Ishikawa (cell line): Measurements from ENCODE around the gene GID8.

Experiments
- CEBPB ChIP-seq: IDR thresholded peaks from 2 replicates; pipeline ENCODE4 v1.6.1; 2012
- CREB1 ChIP-seq: IDR thresholded peaks from 2 replicates; pipeline ENCODE4 v1.6.1; 2012; ENCODE audit warnings: low read depth
- EGR1 ChIP-seq: IDR thresholded peaks from 2 replicates; pipeline ENCODE4 v1.6.1; 2012
- EP300 ChIP-seq: IDR thresholded peaks from 2 replicates; pipeline ENCODE4 v1.6.1; 2012; ENCODE audit warnings: borderline replicate concordance
- FOXM1 ChIP-seq: IDR thresholded peaks from 2 replicates; pipeline ENCODE4 v1.6.1; 2012; ENCODE audit warnings: low read depth, borderline replicate concordance
- NFIC ChIP-seq: IDR thresholded peaks from 2 replicates; pipeline ENCODE4 v1.6.1; 2012
- RAD21 ChIP-seq: IDR thresholded peaks from 2 replicates; pipeline ENCODE4 v1.6.1; 2012; ENCODE audit warnings: low read depth
- TAF1 ChIP-seq: IDR thresholded peaks from 2 replicates; pipeline ENCODE4 v1.6.1; 2012; ENCODE audit warnings: low read depth, mild to moderate bottlenecking
- TCF12 ChIP-seq: IDR thresholded peaks from 2 replicates; pipeline ENCODE4 v1.6.1; 2012; ENCODE audit warnings: low read depth
- TEAD4 ChIP-seq: IDR thresholded peaks from 2 replicates; pipeline ENCODE4 v1.6.1; 2012
- YY1 ChIP-seq: IDR thresholded peaks from 2 replicates; pipeline ENCODE4 v1.6.1; 2012; ENCODE audit warnings: low read depth
- ZBTB7A ChIP-seq: IDR thresholded peaks from 2 replicates; pipeline ENCODE4 v1.6.1; 2012; ENCODE audit warnings: low read depth
- TF ChIP-seq, protein P1 (sequence below): IDR thresholded peaks from 2 replicates; pipeline ENCODE4 v1.6.1; 2012
- TF ChIP-seq, protein P2 (sequence below): IDR thresholded peaks from 2 replicates; pipeline ENCODE4 v1.6.1; 2012
- TF ChIP-seq, protein P3 (sequence below): IDR thresholded peaks from 2 replicates; pipeline ENCODE4 v1.6.1; 2012; ENCODE audit warnings: low read depth, mild to moderate bottlenecking

GID8 gene

DNA sequence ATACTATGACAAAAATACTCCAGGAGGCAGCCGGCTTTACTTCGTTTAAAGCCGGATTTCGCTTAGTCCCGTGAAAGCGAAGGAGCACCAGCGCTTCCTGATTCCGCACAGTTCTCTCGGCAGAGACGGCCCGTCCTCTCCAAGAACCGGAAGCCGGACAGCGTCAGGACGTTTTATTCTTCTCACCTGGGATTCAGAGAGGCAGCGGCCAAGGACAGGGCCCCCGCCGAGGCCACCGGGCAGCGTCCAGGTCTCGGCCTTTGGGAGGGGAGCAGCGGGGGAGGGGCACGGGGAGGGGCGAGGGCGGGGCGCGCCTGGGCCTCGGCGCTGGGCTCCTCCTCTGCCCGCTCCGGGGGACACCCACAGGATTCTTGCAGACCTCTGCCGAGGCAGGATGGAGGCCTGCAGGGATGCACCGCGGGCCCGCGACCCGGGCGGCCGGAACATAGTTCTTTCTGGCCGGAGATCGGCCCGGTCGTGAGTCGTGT is 8.9 kb upstream of the GID8 start:
- TF ChIP-seq TEAD4 (no peak), CEBPB (no peak), CREB1 (no peak), ZBTB7A (no peak), RAD21 (no peak)
- TF ChIP-seq, protein P1, sequence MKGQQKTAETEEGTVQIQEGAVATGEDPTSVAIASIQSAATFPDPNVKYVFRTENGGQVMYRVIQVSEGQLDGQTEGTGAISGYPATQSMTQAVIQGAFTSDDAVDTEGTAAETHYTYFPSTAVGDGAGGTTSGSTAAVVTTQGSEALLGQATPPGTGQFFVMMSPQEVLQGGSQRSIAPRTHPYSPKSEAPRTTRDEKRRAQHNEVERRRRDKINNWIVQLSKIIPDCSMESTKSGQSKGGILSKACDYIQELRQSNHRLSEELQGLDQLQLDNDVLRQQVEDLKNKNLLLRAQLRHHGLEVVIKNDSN = no peak

DNA sequence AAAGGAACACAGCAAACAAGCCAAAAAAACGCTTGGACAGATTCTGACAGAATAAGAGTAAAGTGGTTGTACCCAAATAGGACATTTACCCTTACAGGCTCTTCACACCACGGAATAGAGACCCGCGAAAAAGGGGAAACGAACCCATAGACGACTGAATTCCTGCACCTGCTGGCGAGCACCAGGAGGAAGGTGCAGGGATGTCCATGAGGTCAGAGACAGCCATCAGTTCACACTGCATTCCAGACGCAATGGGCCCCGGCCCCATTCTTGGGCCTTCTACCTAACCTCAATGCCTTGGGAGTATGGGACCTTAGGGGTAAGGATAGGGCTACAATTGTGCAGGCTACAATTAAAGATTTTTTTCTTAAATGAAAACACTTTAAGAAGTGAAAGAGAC is 6.5 kb upstream of the GID8 start:
- TF ChIP-seq NFIC (no peak), CEBPB (no peak), EP300 (no peak), TAF1 (no peak)
- TF ChIP-seq, protein P1 = no peak

DNA sequence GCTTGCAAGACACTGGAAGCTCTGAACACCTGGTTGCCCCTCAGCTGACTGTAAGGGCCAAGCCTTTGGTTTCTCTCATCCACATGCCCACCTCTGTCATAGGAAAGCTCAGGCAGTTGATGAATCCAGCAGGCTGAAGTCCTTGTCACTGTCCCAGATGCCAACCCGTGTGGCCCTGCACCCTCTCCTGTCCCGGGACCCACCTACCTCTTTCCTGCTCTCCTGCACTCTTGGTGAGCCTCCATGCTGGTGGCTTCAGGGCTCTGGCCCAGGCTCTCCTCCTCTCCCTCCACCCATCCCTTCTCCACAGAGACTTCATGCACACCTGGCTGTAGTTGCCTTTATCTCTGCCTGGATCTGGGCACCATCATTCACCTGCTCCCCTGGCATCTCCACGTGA is 4.0 kb upstream of the GID8 start:
- TF ChIP-seq, protein P1 = no peak
- TF ChIP-seq EP300 (no peak), YY1 (no peak), CREB1 (no peak), TEAD4 (no peak), RAD21 (no peak), ZBTB7A (no peak), TCF12 (no peak), NFIC (no peak), TAF1 (no peak), FOXM1 (no peak), CEBPB (no peak), EGR1 (no peak)
- TF ChIP-seq, protein P2, sequence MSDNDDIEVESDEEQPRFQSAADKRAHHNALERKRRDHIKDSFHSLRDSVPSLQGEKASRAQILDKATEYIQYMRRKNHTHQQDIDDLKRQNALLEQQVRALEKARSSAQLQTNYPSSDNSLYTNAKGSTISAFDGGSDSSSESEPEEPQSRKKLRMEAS = no peak
- TF ChIP-seq, protein P3, sequence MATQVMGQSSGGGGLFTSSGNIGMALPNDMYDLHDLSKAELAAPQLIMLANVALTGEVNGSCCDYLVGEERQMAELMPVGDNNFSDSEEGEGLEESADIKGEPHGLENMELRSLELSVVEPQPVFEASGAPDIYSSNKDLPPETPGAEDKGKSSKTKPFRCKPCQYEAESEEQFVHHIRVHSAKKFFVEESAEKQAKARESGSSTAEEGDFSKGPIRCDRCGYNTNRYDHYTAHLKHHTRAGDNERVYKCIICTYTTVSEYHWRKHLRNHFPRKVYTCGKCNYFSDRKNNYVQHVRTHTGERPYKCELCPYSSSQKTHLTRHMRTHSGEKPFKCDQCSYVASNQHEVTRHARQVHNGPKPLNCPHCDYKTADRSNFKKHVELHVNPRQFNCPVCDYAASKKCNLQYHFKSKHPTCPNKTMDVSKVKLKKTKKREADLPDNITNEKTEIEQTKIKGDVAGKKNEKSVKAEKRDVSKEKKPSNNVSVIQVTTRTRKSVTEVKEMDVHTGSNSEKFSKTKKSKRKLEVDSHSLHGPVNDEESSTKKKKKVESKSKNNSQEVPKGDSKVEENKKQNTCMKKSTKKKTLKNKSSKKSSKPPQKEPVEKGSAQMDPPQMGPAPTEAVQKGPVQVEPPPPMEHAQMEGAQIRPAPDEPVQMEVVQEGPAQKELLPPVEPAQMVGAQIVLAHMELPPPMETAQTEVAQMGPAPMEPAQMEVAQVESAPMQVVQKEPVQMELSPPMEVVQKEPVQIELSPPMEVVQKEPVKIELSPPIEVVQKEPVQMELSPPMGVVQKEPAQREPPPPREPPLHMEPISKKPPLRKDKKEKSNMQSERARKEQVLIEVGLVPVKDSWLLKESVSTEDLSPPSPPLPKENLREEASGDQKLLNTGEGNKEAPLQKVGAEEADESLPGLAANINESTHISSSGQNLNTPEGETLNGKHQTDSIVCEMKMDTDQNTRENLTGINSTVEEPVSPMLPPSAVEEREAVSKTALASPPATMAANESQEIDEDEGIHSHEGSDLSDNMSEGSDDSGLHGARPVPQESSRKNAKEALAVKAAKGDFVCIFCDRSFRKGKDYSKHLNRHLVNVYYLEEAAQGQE = no peak

DNA sequence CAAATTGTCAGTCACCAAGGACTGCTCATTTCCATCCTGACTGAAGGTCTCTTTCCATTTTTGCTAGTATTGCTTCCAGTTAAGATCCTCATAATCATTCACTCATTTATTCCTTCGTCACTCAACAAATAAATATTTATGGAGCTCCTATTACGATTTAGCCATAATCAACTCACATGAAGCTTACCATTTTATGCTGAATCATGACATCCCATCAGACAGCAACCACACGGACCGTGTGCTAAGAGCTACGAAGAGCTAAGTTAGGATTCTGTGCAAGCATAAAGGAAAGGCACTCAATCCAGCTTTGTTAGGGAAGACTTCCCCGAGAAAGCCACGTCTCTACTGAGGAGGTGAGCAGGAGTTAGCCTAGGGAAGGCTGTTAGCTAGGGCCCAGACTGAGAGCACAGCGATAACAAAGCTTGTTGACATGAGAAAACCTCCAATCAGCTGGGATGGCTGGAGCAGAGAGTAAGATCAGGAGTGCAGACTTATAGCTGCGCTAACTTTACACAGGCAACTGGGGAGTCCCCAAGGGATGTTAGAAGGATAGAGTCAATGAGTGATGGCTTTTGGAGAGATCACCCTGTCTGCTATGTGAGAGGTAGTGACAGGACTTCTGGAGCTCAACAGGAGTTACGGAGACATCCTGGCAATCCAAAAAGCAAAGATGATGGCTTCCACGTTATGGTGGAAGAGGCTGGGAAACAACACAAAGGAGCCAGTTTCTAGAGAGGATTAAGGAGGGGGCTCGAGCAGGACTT is 2.6 kb upstream of the GID8 start:
- TF ChIP-seq CREB1 = no peak
- TF ChIP-seq TAF1 = no peak
- no peak for TF ChIP-seq RAD21
- TF ChIP-seq EP300 = no peak
- no peak for TF ChIP-seq ZBTB7A
- TF ChIP-seq YY1 = no peak
- TF ChIP-seq, protein P3 = no peak
- no peak for TF ChIP-seq NFIC
- TF ChIP-seq FOXM1 = no peak
- TF ChIP-seq CEBPB = no peak
- TF ChIP-seq TEAD4 = no peak
- TF ChIP-seq, protein P1 = no peak
- no peak for TF ChIP-seq EGR1
- TF ChIP-seq, protein P2 = no peak
- TF ChIP-seq TCF12 = no peak

DNA sequence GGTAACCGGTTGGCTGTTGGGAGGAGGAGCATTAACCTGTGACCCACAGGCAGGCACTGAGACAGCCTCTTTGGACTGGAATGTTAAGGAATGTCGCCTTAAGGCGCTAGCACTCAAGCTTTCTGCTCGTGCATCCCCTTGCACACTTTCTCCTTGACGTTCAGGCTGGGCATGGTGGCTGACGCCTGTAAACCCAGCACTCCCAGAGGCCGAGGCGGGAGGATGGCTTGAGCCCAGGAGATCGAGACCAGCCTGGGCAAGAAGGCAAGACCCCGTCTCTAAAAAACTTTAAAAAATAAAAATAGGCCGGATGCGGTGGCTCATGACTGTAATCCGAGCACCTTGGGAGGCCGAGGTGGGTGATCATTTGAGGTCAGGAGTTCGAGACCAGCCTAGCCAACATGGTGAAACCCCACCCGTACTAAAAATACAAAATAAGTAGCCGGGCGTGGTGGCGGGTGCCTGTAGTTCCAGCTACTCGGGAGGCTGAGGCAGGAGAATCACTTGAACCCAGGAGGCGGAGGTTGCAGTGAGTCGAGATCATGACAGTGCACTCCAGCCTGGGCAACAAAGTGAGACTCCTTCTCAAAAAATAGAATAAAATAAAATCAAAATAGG is 1.9 kb upstream of the GID8 start:
- TF ChIP-seq, protein P1 = no peak
- TF ChIP-seq RAD21 = no peak
- no peak for TF ChIP-seq TAF1
- no peak for TF ChIP-seq YY1
- no peak for TF ChIP-seq ZBTB7A
- no peak for TF ChIP-seq NFIC
- TF ChIP-seq, protein P2 = no peak
- no peak for TF ChIP-seq TEAD4
- TF ChIP-seq CREB1 = no peak
